A549 (cell line): ENCODE measurements around the gene PIP5K1B. TPM values are rescaled to one million over a fixed set of nuclear protein-coding genes. Genes with fewer than 3 reads are reported as not detected.

ENCODE experiments used
- ATAC-seq, 2 experiments: fragments of 200-7000 bp in 1 of 2; fragments of >200 bp in 1 of 2; cut with Nextera tagmentation in 1 of 2; cut with Tn5 transposase in 1 of 2; 3 replicates each; pipeline versions ENCODE4 v1.8.0 to v1.9.1; 2018 to 2020; ENCODE audit warnings: mild to moderate bottlenecking in 1 of 2, moderate library complexity in 1 of 2
- CTCF ChIA-PET: fragments of 300-600 bp; sonication (Branson Sonifier 250); formaldehyde crosslinking; extraction: SDS; loops from one replicate; lab custom pipeline; 2021; ENCODE audit warnings: antibody characterized with exemption, inconsistent platforms; lab: Yijun Ruan, JAX
- POLR2A ChIA-PET: fragments of 350-600 bp; formaldehyde crosslinking; extraction: SDS; loops from one replicate; lab custom pipeline; 2021; ENCODE audit warnings: antibody characterized with exemption, inconsistent platforms; lab: Yijun Ruan, JAX
- DNase-seq, 2 experiments: peaks; one replicate each; pipeline versions ENCODE4 v3.0.0 to v3.0.0-alpha.2; 2011 to 2016; ENCODE audit warnings: low read depth in 1 of 2, low spot score in 1 of 2
- FAIRE-seq: peaks from 2 replicates; lab custom pipeline; 2011; peaks lifted over from hg19 to GRCh38; lab: Jason Lieb, UNC
- H3K27ac ChIP-seq, 2 experiments: fragments of >200 bp; sonication (Bioruptor Twin); formaldehyde crosslinking; 3 replicates each; pipeline ENCODE4 v1.5.1; 2016 to 2017
- H3K4me1 ChIP-seq: fragments of >200 bp; sonication (Bioruptor Twin); formaldehyde crosslinking; 3 replicates; pipeline ENCODE4 v1.6.1; 2016
- H3K4me2 ChIP-seq: fragments of >200 bp; sonication (Bioruptor Twin); formaldehyde crosslinking; 3 replicates; pipeline ENCODE4 v1.6.1; 2016
- H3K4me3 ChIP-seq: fragments of >200 bp; sonication (Bioruptor Twin); formaldehyde crosslinking; 3 replicates; pipeline ENCODE4 v1.5.1; 2016
- H3K9me3 ChIP-seq: fragments of >200 bp; sonication (Bioruptor Twin); formaldehyde crosslinking; 3 replicates; pipeline ENCODE4 v1.6.1; 2016
- BCL3 ChIP-seq: fragments of >200 bp; sonication (Bioruptor Twin); formaldehyde crosslinking; IDR thresholded peaks from 3 replicates; pipeline ENCODE4 v1.6.1; 2016
- CBX2 ChIP-seq: fragments of 200-600 bp; sonication (generic); IDR thresholded peaks from 2 replicates; pipeline ENCODE4 v1.6.1; 2016; ENCODE audit warnings: low read depth, mild to moderate bottlenecking, borderline replicate concordance
- CBX8 ChIP-seq: fragments of 200-600 bp; sonication (generic); IDR thresholded peaks from 2 replicates; pipeline ENCODE4 v1.6.1; 2016
- CHD4 ChIP-seq: fragments of 200-600 bp; sonication (generic); IDR thresholded peaks from 2 replicates; pipeline ENCODE4 v1.6.1; 2016; ENCODE audit warnings: antibody characterized with exemption, mild to moderate bottlenecking, borderline replicate concordance
- E2F6 ChIP-seq: IDR thresholded peaks from 2 replicates; pipeline ENCODE4 v1.6.1; 2012; ENCODE audit warnings: low read depth, borderline replicate concordance
- EHF ChIP-seq: fragments of 250-450 bp; sonication (Bioruptor Pico); IDR thresholded peaks from 2 replicates; pipeline ENCODE4 v1.5.0; 2020; ENCODE audit warnings: mild to moderate bottlenecking
- FOSB ChIP-seq: fragments of 250-450 bp; sonication (Bioruptor Pico); IDR thresholded peaks from 2 replicates; pipeline ENCODE4 v1.5.0; 2020; ENCODE audit warnings: mild to moderate bottlenecking, moderate library complexity
- FOSL2 ChIP-seq, 2 experiments: fragments of 450-650 bp in 1 of 2; fragments of >200 bp in 1 of 2; sonication (Bioruptor Twin) in 1 of 2; formaldehyde crosslinking; IDR thresholded peaks; 2 replicates each; pipeline versions ENCODE4 v1.5.0 to v1.6.1; 2016 to 2020; ENCODE audit warnings: mild to moderate bottlenecking in 1 of 2, moderate library complexity in 1 of 2
- HEYL ChIP-seq: fragments of 250-450 bp; sonication (Bioruptor Pico); IDR thresholded peaks from 2 replicates; pipeline ENCODE4 v1.8.0; 2021; ENCODE audit warnings: mild to moderate bottlenecking, moderate library complexity
- HOXA7 ChIP-seq: fragments of 250-450 bp; sonication (Bioruptor Pico); IDR thresholded peaks from 2 replicates; pipeline ENCODE4 v1.5.0; 2020; ENCODE audit warnings: mild to moderate bottlenecking, moderate library complexity
- HOXB5 ChIP-seq: fragments of 250-450 bp; sonication (Bioruptor Pico); IDR thresholded peaks from 2 replicates; pipeline ENCODE4 v1.5.0; 2020; ENCODE audit warnings: mild to moderate bottlenecking, moderate library complexity
- JUN ChIP-seq, 2 experiments: fragments of >200 bp; sonication (Bioruptor Twin); formaldehyde crosslinking; IDR thresholded peaks; 2 replicates in 1 of 2; 3 replicates in 1 of 2; pipeline ENCODE4 v1.6.1; 2016 to 2017
- JUNB ChIP-seq: fragments of >200 bp; sonication (Bioruptor Twin); formaldehyde crosslinking; IDR thresholded peaks from 2 replicates; pipeline ENCODE4 v1.6.1; 2016
- KDM5A ChIP-seq: fragments of 200-600 bp; sonication (generic); IDR thresholded peaks from 2 replicates; pipeline ENCODE4 v1.6.1; 2016; ENCODE audit warnings: antibody characterized with exemption, mild to moderate bottlenecking
- MAZ ChIP-seq: fragments of 150-350 bp; IDR thresholded peaks from 2 replicates; pipeline ENCODE4 v1.6.1; 2014; ENCODE audit warnings: antibody characterized with exemption, low read depth, low read length, borderline replicate concordance
- MYC ChIP-seq: IDR thresholded peaks from 2 replicates; pipeline ENCODE4 v1.6.1; 2012; ENCODE audit warnings: mild to moderate bottlenecking, inconsistent platforms, low read length, improper control_type of control experiment, borderline replicate concordance
- NR3C1 ChIP-seq: fragments of >200 bp; sonication (Bioruptor Twin); formaldehyde crosslinking; IDR thresholded peaks from 3 replicates; pipeline ENCODE4 v1.6.1; 2017
- POLR2A ChIP-seq: IDR thresholded peaks from 2 replicates; pipeline ENCODE4 v1.6.1; 2012; ENCODE audit warnings: mild to moderate bottlenecking, low read length
- RAD21 ChIP-seq, 2 experiments: fragments of >200 bp in 1 of 2; sonication (Bioruptor Twin) in 1 of 2; formaldehyde crosslinking in 1 of 2; IDR thresholded peaks in 1 of 2; conservative IDR thresholded peaks in 1 of 2; 2 replicates in 1 of 2; 3 replicates in 1 of 2; pipeline ENCODE4 v1.6.1; 2012 to 2018; ENCODE audit warnings: inconsistent platforms in 1 of 2
- RARB ChIP-seq: fragments of 250-450 bp; sonication (Bioruptor Pico); IDR thresholded peaks from 2 replicates; pipeline ENCODE4 v1.8.0; 2021; ENCODE audit warnings: mild to moderate bottlenecking, moderate library complexity
- REST ChIP-seq: fragments of 200-600 bp; sonication (generic); IDR thresholded peaks from 2 replicates; pipeline ENCODE4 v1.6.1; 2016; ENCODE audit warnings: antibody characterized with exemption, mild to moderate bottlenecking, moderate library complexity
- RFX5 ChIP-seq: fragments of 450-650 bp; IDR thresholded peaks from 2 replicates; pipeline ENCODE4 v1.7.1; 2014; ENCODE audit warnings: antibody characterized with exemption, mild to moderate bottlenecking, moderate library complexity
- SREBF2 ChIP-seq: fragments of 450-650 bp; IDR thresholded peaks from 2 replicates; pipeline ENCODE4 v1.6.1; 2014; ENCODE audit warnings: mild to moderate bottlenecking, moderate library complexity
- TFCP2L1 ChIP-seq: fragments of 250-450 bp; sonication (Bioruptor Pico); IDR thresholded peaks from 2 replicates; pipeline ENCODE4 v1.5.0; 2021; ENCODE audit warnings: mild to moderate bottlenecking
- TP53 ChIP-seq: fragments of 250-450 bp; sonication (Bioruptor Pico); IDR thresholded peaks from 2 replicates; pipeline ENCODE4 v1.5.0; 2021; ENCODE audit warnings: mild to moderate bottlenecking, moderate library complexity
- ZC3H11A ChIP-seq: fragments of 450-650 bp; IDR thresholded peaks from 2 replicates; pipeline ENCODE4 v1.6.1; 2014; ENCODE audit warnings: antibody characterized with exemption, mild to moderate bottlenecking
- ZFP36 ChIP-seq: fragments of 450-650 bp; IDR thresholded peaks from 2 replicates; pipeline ENCODE4 v1.6.1; 2014; ENCODE audit warnings: borderline replicate concordance; ENCODE audit not compliant: partially characterized antibody
- ZNF302 ChIP-seq: fragments of 250-450 bp; sonication (Bioruptor Pico); IDR thresholded peaks from 2 replicates; pipeline ENCODE4 v1.9.0; 2021; ENCODE audit warnings: inconsistent platforms, mild to moderate bottlenecking, moderate library complexity
- WGBS: methylation state at CpG from one replicate; pipeline ENCODE4 v1.1.6; 2017; ENCODE audit errors: missing lambda C conversion rate; 5-methylcytosine and 5-hydroxymethylcytosine counted together
- polyA plus RNA-seq, 4 experiments: library from polyadenylated mRNA; depleted of rRNA in 3 of 4; stranded (reverse); fragments of >200 nt; fragmentation: RNase III in 1 of 4; extraction: RNeasy Plus Mini Kit Qiagen cat#74134 plus additional on column Dnase treatment in 1 of 4; gene quantifications; 2 replicates in 3 of 4; 3 replicates in 1 of 4; pipeline ENCODE4 v1.2.3, GENCODE V29; 2011 to 2017

The PIP5K1B gene
- polyA plus RNA-seq, 2 of the 4 experiments (the other 2 are of a cell fraction) = not detected

- no peak for FAIRE-seq
- H3K4me1 ChIP-seq = no peaks in the 10 kb centered on the region
- CTCF ChIA-PET = no interaction called here
- no peak overlapping the region for H3K27ac ChIP-seq
- TF ChIP-seq NR3C1 = no peak
- TF ChIP-seq MAZ = no peak
- no peak for TF ChIP-seq ZNF302 (CRISPR knock-in tag)
- TF ChIP-seq BCL3 = no peak
- TF ChIP-seq CBX8 = no peak
- no peak for TF ChIP-seq TFCP2L1 (CRISPR knock-in tag)
- no peak for TF ChIP-seq POLR2A
- no peak for TF ChIP-seq FOSB (CRISPR knock-in tag)
- no peak for TF ChIP-seq HOXB5 (CRISPR knock-in tag)
- no peak for TF ChIP-seq CBX2
- no peak for TF ChIP-seq FOSL2 (IDR thresholded peaks at IDR 0.05)
- TF ChIP-seq FOSL2 (CRISPR knock-in tag; IDR thresholded peaks at IDR 0.05) = no peak
- no peak for TF ChIP-seq HOXA7
- 43% methylated on average over 5 of the region's 5 CpGs for WGBS
- POLR2A ChIA-PET = no interaction called here
- no peaks in the 10 kb centered on the region for H3K9me3 ChIP-seq
- no peak overlapping the region for H3K4me2 ChIP-seq
- ATAC-seq = no peak
- no peak for DNase-seq
- H3K4me3 ChIP-seq = no peak overlapping the region
These were observed 270.5 kb downstream of the PIP5K1B start for GRCh38 chr9:68975365-68976043.

GRCh38 chr9:68978066-68978465, 273.0 kb downstream of the PIP5K1B start:
- 61% methylated on average over 4 of the region's 4 CpGs for WGBS
- Histone ChIP-seq H3K27ac (no peak overlapping the region), H3K4me2 (no peak overlapping the region), H3K4me1 (no peaks in the 10 kb centered on the region), H3K4me3 (no peak overlapping the region), H3K9me3 (no peaks in the 10 kb centered on the region)
- DNase-seq (no peak), ATAC-seq (no peak), FAIRE-seq (no peak)
- ChIA-PET CTCF (interaction anchor here (0.6 to 0.9 kb wide), 2 partner anchors 20 to 382 kb away, joined by 3 read pairs; no protein-coding TSS in a partner anchor), POLR2A (no interaction called here)
- no peak for TF ChIP-seq RARB (CRISPR knock-in tag)
- TF ChIP-seq E2F6 = no peak
- TF ChIP-seq CBX8 = no peak
- no peak for TF ChIP-seq NR3C1
- no peak for TF ChIP-seq FOSB (CRISPR knock-in tag)
- no peak for TF ChIP-seq TP53 (CRISPR knock-in tag)
- TF ChIP-seq ZNF302 (CRISPR knock-in tag) = no peak
- no peak for TF ChIP-seq JUN (IDR thresholded peaks at IDR 0.05)

- POLR2A ChIA-PET = no interaction called here
- CTCF ChIA-PET = interaction anchor here (0.6 to 0.9 kb wide), 2 partner anchors 19 to 382 kb away, joined by 3 read pairs; no protein-coding TSS in a partner anchor
- Histone ChIP-seq H3K4me1 (no peaks in the 10 kb centered on the region), H3K4me3 (no peak overlapping the region), H3K4me2 (no peak overlapping the region), H3K9me3 (no peaks in the 10 kb centered on the region), H3K27ac (no peak overlapping the region)
- DNase-seq (no peak), ATAC-seq (no peak), FAIRE-seq (no peak)
- 25% methylated on average over 3 of the region's 3 CpGs for WGBS
- TF ChIP-seq BCL3 = no peak
- TF ChIP-seq HEYL (CRISPR knock-in tag) = no peak
- TF ChIP-seq JUN (IDR thresholded peaks at IDR 0.05) = no peak
- TF ChIP-seq NR3C1 = no peak
- no peak for TF ChIP-seq HOXB5 (CRISPR knock-in tag)
- no peak for TF ChIP-seq ZFP36
- no peak for TF ChIP-seq MYC
- no peak for TF ChIP-seq CHD4
- no peak for TF ChIP-seq ZNF302 (CRISPR knock-in tag)
- TF ChIP-seq KDM5A = no peak
- no peak for TF ChIP-seq JUNB
- no peak for TF ChIP-seq REST
- no peak for TF ChIP-seq ZC3H11A
- TF ChIP-seq RAD21 (conservative IDR thresholded peaks at IDR 0.05 in 1 of 2, IDR thresholded peaks at IDR 0.05 in 1 of 2) = no peak
- no peak for TF ChIP-seq RFX5
- TF ChIP-seq EHF = no peak
- no peak for TF ChIP-seq CBX8
- TF ChIP-seq SREBF2 = no peak
These were observed 273.5 kb downstream of the PIP5K1B start for GRCh38 chr9:68978501-68978900.
